ENCODE data around the gene TGFBR2.
"Not testable (repeated sequence)": the region's sequence is repeated elsewhere in the genome, so short reads cannot be mapped to it uniquely, and the experiment has no call there.

TGFBR2 gene

DNA sequence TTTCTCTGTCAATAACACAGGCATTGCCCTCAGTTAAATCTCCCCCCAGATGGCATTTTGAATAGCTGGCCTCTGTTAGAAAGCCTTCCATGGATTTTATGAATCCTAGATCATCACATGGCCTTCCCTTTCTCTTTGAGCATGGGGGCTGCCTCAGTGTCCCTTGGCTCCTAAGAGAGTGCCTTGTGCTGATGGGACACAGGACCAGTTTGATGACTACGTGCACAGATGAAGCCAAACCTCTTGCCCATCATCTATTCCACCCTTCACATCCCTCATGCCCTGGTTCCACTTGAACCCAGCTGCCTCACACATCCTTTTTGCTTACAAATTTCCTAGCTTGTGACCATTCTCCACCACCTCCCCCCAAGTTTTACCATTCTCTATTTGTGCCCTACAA is 12.9 kb downstream of the TGFBR2 start:
- DNase-seq (ENCODE audit: low read depth in 2 of 2), result no peak

- DNase-seq (ENCODE audit: low read depth in 2 of 2), result no peak
These were observed 14.3 kb downstream of the TGFBR2 start for GRCh38 chr3:30620402-30621360.

- no peak for DNase-seq (ENCODE audit: low read depth in 2 of 2)
These were observed 15.2 kb downstream of the TGFBR2 start for GRCh38 chr3:30621576-30621975.

GRCh38 chr3:30622047-30622545 is 15.7 kb downstream of the TGFBR2 start:
- no peak for DNase-seq (ENCODE audit: low read depth in 2 of 2)

GRCh38 chr3:30622790-30623189 is 16.4 kb downstream of the TGFBR2 start:
- no peak for DNase-seq (ENCODE audit: low read depth in 2 of 2)

GRCh38 chr3:30623351-30623750 is 16.9 kb downstream of the TGFBR2 start:
- no peak for DNase-seq (ENCODE audit: low read depth in 2 of 2)

DNA sequence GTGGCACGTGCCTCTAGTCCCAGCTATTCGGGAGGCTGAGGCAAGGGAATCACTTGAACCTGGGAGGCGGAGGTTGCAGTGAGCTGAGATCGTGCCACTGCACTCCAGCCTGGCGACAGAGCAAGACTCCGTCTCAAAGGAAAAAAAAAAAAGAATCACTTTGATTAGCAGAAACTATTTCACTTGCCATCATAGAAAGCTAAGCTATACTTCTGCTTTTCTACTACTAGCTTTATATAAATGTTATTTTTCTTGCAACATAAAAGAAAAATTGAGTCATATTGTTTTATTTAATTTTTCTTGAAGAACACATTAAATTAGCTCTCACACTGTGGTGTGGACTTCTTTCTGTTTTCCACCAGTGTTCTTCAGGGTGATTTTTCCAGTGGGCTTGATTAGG is 18.1 kb downstream of the TGFBR2 start:
- DNase-seq (ENCODE audit: low read depth in 2 of 2), result not testable (repeated sequence)

DNA sequence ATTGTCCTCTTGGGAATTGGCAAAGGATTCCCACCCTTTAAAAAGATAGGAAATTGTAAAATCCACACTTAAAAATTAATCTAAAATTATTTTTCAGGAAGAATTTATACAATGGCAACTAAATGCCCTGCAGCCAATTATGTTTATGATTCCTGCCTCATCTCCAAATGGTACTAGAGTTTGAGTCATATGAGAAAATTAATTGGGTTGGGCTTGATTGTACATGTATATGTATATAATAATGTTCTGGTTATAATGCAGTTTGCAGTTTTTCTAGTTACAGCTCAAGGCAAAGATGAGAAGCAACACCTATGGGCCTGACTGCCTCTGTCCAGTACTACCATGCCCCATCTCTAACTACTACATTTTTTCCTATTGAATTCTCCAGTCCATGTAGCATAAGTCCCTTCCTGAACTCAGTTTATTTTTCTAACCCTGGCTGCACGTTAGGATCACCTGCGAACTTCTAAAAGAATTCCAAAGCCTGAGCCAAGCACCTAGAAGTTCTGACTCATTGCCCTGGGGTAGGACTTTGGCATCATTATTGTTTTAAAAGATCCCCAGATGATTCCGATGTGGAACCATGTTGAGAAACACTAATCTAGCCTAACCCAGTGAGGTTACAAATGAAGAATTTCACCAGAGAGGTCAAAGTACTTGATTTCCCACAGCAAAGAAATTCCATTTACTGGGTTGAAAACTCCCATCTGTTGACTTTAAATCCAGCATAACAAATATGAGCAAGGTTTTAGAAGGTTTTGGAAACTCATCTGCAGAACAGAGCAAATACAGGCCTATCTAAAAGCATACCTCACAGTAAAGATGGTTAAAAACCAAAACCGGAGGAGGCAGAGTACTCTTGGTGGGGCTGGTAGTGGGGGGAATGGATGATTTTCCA is 19.4 kb downstream of the TGFBR2 start:
- no peak for DNase-seq (ENCODE audit: low read depth in 2 of 2)

GRCh38 chr3:30626443-30627180 is 20.2 kb downstream of the TGFBR2 start:
- DNase-seq (ENCODE audit: low read depth in 2 of 2), result no peak

DNA sequence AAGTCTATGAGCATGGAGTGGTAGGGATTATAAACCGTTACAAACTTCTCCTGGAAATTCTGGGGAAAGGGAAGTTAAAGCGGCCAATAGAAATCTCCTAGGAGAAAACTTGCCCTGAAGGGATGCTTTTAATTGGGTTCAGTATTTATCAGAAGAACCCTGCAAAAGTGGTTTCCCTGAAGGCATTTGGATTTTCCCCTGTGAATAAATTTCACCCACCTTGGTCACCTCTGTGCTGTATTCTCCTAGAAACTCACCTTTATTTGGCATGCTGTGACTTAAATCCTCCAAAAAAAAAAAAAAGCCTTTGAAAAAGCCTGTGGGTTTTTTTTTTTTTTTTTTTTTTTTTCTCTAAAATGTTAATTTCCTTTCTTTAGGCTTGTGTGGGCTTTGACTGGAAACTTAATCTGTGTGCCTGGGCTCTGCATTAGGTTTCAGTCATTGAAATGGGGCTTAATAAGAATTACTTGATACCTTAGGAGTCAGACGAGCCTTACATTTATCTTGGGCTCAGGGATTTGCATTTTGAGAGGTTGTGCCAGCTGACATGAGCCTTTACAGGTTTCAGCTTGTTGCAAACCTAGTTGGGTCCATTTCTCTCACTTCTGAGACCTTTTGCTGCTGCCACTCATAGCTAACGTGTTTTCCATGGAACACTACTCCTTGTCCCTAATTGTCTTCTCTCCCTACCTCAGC is 22.0 kb downstream of the TGFBR2 start:
- no peak for DNase-seq (ENCODE audit: low read depth in 2 of 2)

- no peak for DNase-seq (ENCODE audit: low read depth in 2 of 2)
These were observed 22.6 kb downstream of the TGFBR2 start for GRCh38 chr3:30628901-30629590.

DNA sequence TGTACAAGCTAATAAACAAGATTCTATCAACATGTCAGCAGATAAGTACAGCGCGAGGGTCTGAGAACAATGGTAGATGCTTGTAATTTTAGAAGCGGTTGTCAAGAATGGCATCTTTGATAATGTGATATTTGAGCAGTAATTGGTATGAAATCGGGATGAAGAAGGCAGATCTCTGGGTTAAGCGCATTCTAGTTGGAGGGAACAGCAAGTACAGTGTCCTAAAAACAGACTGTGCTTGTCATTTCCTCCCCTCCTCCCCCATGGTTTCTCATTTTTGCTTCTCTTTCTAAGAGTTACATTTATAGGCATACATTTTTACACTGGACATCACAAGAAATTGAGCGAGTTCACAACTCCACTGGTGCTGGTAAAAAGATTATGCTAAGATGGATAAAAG is 23.3 kb downstream of the TGFBR2 start:
- no peak for DNase-seq (ENCODE audit: low read depth in 2 of 2)

GRCh38 chr3:30630238-30631030 is 24.0 kb downstream of the TGFBR2 start:
- DNase-seq (ENCODE audit: low read depth in 2 of 2), result no peak

- DNase-seq (ENCODE audit: low read depth in 2 of 2), result peak in 1 of 2 donors; percentile 57
These were observed 25.0 kb downstream of the TGFBR2 start for GRCh38 chr3:30631243-30631904.

DNA sequence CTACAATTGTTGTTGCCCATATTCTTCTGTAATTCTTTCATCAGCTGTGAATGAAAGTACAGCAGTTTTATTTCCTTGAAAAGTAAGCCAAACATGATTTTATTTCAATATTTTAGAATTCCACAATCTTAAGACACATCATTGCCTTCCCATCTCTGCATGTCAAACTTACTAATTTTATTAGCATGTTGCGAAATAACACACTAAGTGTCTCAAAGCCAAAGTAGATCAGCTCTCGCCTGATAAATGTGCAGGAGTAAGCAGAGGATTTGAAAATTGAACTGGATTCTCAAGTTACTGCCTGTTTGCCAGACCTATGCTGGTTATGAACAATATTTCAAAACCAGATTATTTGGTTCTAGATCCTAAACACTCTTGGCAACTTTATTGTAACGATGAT is 25.7 kb downstream of the TGFBR2 start:
- no peak for DNase-seq (ENCODE audit: low read depth in 2 of 2)

DNA sequence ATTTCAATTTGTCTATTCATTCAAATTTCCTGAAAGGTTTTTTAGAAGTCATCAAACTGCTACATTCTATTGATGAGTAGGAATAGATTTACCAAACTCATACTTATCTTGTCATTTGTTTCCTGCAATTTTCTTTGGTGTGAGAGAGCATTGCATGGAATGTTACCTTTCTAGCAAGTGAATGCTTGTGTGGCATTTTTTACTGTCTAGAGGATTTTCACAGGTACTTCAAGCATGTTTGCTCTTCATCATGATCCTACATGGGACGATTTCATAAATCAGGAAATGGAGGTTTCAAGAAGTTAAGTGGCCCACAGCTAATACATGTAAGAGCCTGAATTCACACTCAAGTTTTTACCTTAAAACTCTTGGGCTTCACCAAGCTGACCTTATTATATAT is 26.1 kb downstream of the TGFBR2 start:
- DNase-seq (ENCODE audit: low read depth in 2 of 2), result no peak

DNA sequence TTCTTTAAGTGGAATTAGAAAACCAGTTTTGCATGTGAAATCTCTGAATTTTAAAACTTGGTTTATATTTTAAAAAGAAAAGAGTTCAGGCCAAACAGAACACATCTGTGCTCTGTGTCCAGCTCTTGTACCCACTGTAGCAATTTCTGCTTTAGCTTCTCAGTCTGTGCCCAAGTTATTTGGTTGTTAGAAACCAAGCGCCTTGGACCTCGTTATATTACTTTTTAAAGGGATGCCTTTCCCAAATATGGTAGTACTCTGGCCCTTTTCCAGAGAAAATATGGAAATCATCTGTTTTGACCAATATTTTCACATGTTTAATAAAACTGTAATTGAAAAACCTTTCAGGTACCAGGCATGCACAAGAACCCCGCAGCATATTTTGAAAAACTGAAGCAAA is 27.3 kb downstream of the TGFBR2 start:
- DNase-seq (ENCODE audit: low read depth in 2 of 2), result no peak

- DNase-seq (ENCODE audit: low read depth in 2 of 2), result no peak
These were observed 28.6 kb downstream of the TGFBR2 start for GRCh38 chr3:30634761-30635735.

Measured in stimulated activated CD8-positive, alpha-beta memory T cell treated with anti-CD3 and anti-CD28 coated beads, Interleukin-15, amount 100 ng/mL, for 48 hours (primary cell).